NOMO-1 (cell line): ENCODE measurements around the gene CASD1.

Experiments used
- DNase-seq, 2 experiments: peaks; one replicate each; lab custom pipeline; 2025; ENCODE audit not compliant: unreplicated experiment in 2 of 2; lab: John Stamatoyannopoulos, UW

The CASD1 gene

GRCh38 chr7:94512735-94513564, 3.3 kb downstream of the CASD1 start:
- DNase-seq = no peak

GRCh38 chr7:94513565-94513860, 3.9 kb downstream of the CASD1 start:
- no peak for DNase-seq

- no peak for DNase-seq
These were observed 4.7 kb downstream of the CASD1 start for GRCh38 chr7:94514140-94514889.

GRCh38 chr7:94514917-94515316, 5.3 kb downstream of the CASD1 start:
- DNase-seq = no peak

GRCh38 chr7:94525923-94526322, 16.3 kb downstream of the CASD1 start:
- no peak for DNase-seq

GRCh38 chr7:94529516-94529915, 19.9 kb downstream of the CASD1 start:
- no peak for DNase-seq

GRCh38 chr7:94530109-94530508, 20.5 kb downstream of the CASD1 start:
- DNase-seq = no peak

- no peak for DNase-seq
These were observed 23.1 kb downstream of the CASD1 start for GRCh38 chr7:94532676-94533075.

GRCh38 chr7:94540428-94540827, 30.8 kb downstream of the CASD1 start:
- DNase-seq = no peak

- peak in 1 of 2 experiments; percentile 12 for DNase-seq
These were observed 37.5 kb downstream of the CASD1 start for GRCh38 chr7:94547126-94547525.

- no peak for DNase-seq
These were observed 46.4 kb downstream of the CASD1 start for GRCh38 chr7:94556028-94556427.

GRCh38 chr7:94557215-94557614, 47.6 kb downstream of the CASD1 start:
- DNase-seq = no peak

GRCh38 chr7:94559972-94560371, 50.4 kb downstream of the CASD1 start:
- no peak for DNase-seq

GRCh38 chr7:94561841-94562514, 52.4 kb downstream of the CASD1 start:
- DNase-seq = no peak

GRCh38 chr7:94562525-94562924, 52.9 kb downstream of the CASD1 start:
- no peak for DNase-seq

- DNase-seq = no peak
These were observed 55.8 kb downstream of the CASD1 start for GRCh38 chr7:94565247-94565894.

GRCh38 chr7:94567396-94567795, 57.8 kb downstream of the CASD1 start:
- no peak for DNase-seq

- DNase-seq = no peak
These were observed 62.2 kb downstream of the CASD1 start for GRCh38 chr7:94571816-94572215.

GRCh38 chr7:94575646-94576045, 66.0 kb downstream of the CASD1 start:
- no peak for DNase-seq

GRCh38 chr7:94576316-94576715, 66.7 kb downstream of the CASD1 start:
- DNase-seq = no peak

- no peak for DNase-seq
These were observed 67.7 kb downstream of the CASD1 start for GRCh38 chr7:94577357-94577756.
